ENCODE results near the gene SEPTIN6. TPM values are rescaled to one million over a fixed set of nuclear protein-coding genes. Genes with fewer than 3 reads are reported as not detected.

Gene SEPTIN6
- total RNA-seq, 1 experiment from 2014 or later = 62.9 TPM

DNA sequence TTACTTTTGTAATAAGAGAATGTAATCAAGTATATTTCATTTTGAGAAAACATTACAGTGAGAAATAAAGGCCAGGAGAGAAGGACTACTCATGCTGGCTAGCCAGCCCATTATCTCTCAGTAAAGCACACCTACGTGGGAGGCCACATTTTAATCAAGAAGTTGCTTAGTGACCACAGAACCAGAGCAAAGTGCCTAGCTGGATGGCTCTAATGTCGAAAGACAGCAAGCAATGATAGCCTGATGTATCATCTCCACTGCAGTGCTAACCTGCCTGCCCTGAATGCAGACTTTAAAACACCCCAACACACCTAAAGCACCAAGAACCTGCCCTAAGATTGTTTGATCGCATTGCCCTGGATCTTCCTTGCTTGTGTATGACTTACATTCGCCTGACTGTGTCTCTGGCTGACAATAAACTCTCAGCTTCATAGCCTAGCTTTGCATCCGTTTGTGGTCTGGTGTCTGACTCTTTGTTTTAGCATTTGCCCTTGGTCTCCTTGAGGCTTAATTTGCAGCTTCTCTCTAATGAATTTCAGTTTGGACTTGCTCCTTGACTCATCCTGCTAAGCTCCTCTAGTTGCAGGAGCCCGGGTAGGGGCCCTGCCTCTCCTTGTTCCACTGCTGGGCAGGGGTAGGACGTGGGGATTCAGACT, 34.1 kb upstream of the SEPTIN6 start:
- Mint-ChIP-seq H3K9me3 (no peaks in the 10 kb centered on the region), H3K4me1 (peaks cover 19% of the 10 kb centered on the region), H3K36me3 (no peaks in the 10 kb centered on the region), H3K4me3 (no peak overlapping the region), H3K27ac (no peak overlapping the region), H3K27me3 (ENCODE audit: low read depth) (no peaks in the 10 kb centered on the region; the same call in 1 of the 2 replicates)
- ChIA-PET CTCF (interaction anchor here (0.6 to 3.3 kb wide), 9 partner anchors 18 to 130 kb away, joined by 3 to 30 read pairs (median 3); partner anchors contain the start of genes SEPTIN6 and SOWAHD), POLR2A (no interaction called here)
- TF ChIP-seq CBFB (CRISPR knock-in tag; IDR thresholded peaks at IDR 0.05; ENCODE audit: low read depth) = no peak
- TF ChIP-seq, protein P1, sequence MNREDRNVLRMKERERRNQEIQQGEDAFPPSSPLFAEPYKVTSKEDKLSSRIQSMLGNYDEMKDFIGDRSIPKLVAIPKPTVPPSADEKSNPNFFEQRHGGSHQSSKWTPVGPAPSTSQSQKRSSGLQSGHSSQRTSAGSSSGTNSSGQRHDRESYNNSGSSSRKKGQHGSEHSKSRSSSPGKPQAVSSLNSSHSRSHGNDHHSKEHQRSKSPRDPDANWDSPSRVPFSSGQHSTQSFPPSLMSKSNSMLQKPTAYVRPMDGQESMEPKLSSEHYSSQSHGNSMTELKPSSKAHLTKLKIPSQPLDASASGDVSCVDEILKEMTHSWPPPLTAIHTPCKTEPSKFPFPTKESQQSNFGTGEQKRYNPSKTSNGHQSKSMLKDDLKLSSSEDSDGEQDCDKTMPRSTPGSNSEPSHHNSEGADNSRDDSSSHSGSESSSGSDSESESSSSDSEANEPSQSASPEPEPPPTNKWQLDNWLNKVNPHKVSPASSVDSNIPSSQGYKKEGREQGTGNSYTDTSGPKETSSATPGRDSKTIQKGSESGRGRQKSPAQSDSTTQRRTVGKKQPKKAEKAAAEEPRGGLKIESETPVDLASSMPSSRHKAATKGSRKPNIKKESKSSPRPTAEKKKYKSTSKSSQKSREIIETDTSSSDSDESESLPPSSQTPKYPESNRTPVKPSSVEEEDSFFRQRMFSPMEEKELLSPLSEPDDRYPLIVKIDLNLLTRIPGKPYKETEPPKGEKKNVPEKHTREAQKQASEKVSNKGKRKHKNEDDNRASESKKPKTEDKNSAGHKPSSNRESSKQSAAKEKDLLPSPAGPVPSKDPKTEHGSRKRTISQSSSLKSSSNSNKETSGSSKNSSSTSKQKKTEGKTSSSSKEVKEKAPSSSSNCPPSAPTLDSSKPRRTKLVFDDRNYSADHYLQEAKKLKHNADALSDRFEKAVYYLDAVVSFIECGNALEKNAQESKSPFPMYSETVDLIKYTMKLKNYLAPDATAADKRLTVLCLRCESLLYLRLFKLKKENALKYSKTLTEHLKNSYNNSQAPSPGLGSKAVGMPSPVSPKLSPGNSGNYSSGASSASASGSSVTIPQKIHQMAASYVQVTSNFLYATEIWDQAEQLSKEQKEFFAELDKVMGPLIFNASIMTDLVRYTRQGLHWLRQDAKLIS (CRISPR knock-in tag; IDR thresholded peaks at IDR 0.05; ENCODE audit: borderline replicate concordance) = no peak
- no peak for TF ChIP-seq MXD4 (CRISPR knock-in tag; IDR thresholded peaks at IDR 0.05; ENCODE audit: borderline replicate concordance)
- TF ChIP-seq, protein P2, sequence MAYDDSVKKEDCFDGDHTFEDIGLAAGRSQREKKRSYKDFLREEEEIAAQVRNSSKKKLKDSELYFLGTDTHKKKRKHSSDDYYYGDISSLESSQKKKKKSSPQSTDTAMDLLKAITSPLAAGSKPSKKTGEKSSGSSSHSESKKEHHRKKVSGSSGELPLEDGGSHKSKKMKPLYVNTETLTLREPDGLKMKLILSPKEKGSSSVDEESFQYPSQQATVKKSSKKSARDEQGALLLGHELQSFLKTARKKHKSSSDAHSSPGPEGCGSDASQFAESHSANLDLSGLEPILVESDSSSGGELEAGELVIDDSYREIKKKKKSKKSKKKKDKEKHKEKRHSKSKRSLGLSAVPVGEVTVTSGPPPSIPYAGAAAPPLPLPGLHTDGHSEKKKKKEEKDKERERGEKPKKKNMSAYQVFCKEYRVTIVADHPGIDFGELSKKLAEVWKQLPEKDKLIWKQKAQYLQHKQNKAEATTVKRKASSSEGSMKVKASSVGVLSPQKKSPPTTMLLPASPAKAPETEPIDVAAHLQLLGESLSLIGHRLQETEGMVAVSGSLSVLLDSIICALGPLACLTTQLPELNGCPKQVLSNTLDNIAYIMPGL (CRISPR knock-in tag; IDR thresholded peaks at IDR 0.05) = no peak
- TF ChIP-seq, protein P3, sequence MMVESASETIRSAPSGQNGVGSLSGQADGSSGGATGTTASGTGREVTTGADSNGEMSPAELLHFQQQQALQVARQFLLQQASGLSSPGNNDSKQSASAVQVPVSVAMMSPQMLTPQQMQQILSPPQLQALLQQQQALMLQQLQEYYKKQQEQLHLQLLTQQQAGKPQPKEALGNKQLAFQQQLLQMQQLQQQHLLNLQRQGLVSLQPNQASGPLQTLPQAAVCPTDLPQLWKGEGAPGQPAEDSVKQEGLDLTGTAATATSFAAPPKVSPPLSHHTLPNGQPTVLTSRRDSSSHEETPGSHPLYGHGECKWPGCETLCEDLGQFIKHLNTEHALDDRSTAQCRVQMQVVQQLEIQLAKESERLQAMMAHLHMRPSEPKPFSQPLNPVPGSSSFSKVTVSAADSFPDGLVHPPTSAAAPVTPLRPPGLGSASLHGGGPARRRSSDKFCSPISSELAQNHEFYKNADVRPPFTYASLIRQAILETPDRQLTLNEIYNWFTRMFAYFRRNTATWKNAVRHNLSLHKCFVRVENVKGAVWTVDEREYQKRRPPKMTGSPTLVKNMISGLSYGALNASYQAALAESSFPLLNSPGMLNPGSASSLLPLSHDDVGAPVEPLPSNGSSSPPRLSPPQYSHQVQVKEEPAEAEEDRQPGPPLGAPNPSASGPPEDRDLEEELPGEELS (CRISPR knock-in tag; IDR thresholded peaks at IDR 0.05) = no peak
- TF ChIP-seq, protein P4, sequence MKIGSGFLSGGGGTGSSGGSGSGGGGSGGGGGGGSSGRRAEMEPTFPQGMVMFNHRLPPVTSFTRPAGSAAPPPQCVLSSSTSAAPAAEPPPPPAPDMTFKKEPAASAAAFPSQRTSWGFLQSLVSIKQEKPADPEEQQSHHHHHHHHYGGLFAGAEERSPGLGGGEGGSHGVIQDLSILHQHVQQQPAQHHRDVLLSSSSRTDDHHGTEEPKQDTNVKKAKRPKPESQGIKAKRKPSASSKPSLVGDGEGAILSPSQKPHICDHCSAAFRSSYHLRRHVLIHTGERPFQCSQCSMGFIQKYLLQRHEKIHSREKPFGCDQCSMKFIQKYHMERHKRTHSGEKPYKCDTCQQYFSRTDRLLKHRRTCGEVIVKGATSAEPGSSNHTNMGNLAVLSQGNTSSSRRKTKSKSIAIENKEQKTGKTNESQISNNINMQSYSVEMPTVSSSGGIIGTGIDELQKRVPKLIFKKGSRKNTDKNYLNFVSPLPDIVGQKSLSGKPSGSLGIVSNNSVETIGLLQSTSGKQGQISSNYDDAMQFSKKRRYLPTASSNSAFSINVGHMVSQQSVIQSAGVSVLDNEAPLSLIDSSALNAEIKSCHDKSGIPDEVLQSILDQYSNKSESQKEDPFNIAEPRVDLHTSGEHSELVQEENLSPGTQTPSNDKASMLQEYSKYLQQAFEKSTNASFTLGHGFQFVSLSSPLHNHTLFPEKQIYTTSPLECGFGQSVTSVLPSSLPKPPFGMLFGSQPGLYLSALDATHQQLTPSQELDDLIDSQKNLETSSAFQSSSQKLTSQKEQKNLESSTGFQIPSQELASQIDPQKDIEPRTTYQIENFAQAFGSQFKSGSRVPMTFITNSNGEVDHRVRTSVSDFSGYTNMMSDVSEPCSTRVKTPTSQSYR (CRISPR knock-in tag; IDR thresholded peaks at IDR 0.05) = no peak
- TF ChIP-seq TEAD1 (CRISPR knock-in tag; IDR thresholded peaks at IDR 0.05) = no peak
- TF ChIP-seq GTF2I (CRISPR knock-in tag; conservative IDR thresholded peaks at IDR 0.05) = no peak
- TF ChIP-seq EMX1 (CRISPR knock-in tag; IDR thresholded peaks at IDR 0.05) = no peak
- TF ChIP-seq, protein P5, sequence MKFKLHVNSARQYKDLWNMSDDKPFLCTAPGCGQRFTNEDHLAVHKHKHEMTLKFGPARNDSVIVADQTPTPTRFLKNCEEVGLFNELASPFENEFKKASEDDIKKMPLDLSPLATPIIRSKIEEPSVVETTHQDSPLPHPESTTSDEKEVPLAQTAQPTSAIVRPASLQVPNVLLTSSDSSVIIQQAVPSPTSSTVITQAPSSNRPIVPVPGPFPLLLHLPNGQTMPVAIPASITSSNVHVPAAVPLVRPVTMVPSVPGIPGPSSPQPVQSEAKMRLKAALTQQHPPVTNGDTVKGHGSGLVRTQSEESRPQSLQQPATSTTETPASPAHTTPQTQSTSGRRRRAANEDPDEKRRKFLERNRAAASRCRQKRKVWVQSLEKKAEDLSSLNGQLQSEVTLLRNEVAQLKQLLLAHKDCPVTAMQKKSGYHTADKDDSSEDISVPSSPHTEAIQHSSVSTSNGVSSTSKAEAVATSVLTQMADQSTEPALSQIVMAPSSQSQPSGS (CRISPR knock-in tag; IDR thresholded peaks at IDR 0.05; ENCODE audit: borderline replicate concordance, low read depth) = no peak
- TF ChIP-seq ZNF671 (CRISPR knock-in tag; IDR thresholded peaks at IDR 0.05) = no peak
- no peak for TF ChIP-seq SMAD4 (CRISPR knock-in tag; IDR thresholded peaks at IDR 0.05)
- TF ChIP-seq, protein P6, sequence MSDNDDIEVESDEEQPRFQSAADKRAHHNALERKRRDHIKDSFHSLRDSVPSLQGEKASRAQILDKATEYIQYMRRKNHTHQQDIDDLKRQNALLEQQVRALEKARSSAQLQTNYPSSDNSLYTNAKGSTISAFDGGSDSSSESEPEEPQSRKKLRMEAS (CRISPR knock-in tag; IDR thresholded peaks at IDR 0.05) = no peak
- no peak for TF ChIP-seq TCF7 (CRISPR knock-in tag; IDR thresholded peaks at IDR 0.05; ENCODE audit: low read depth)
- TF ChIP-seq ZNF263 (CRISPR knock-in tag; IDR thresholded peaks at IDR 0.05; ENCODE audit: low read depth) = no peak
- TF ChIP-seq KAT7 (CRISPR knock-in tag; IDR thresholded peaks at IDR 0.05; ENCODE audit: borderline replicate concordance) = no peak
- DNase-seq (ENCODE audit: low spot score) (no peak), ATAC-seq (no peak)
